Adipocyte (in vitro differentiated cells): ENCODE measurements around the gene MIGA1.
"Not testable (repeated sequence)": the region's sequence is repeated elsewhere in the genome, so short reads cannot be mapped to it uniquely, and the experiment has no call there.

ENCODE experiments used
- DNase-seq: peaks from one replicate; pipeline ENCODE4 v3.0.0-alpha.2; 2015; ENCODE audit warnings: low read depth
- H3K27me3 ChIP-seq: replicated peaks from 2 replicates; pipeline ENCODE4 v1.7.0; 2013; ENCODE audit warnings: mild to moderate bottlenecking, low read length, moderate library complexity; ENCODE audit not compliant: control insufficient read depth, insufficient read depth
- H3K36me3 ChIP-seq: 2 replicates; pipeline ENCODE4 v1.7.0; 2013; ENCODE audit warnings: low read length, mild to moderate bottlenecking, moderate library complexity; ENCODE audit not compliant: control insufficient read depth, insufficient read depth, severe bottlenecking
- H3K4me1 ChIP-seq: 2 replicates; pipeline ENCODE4 v1.7.0; 2013; ENCODE audit warnings: mild to moderate bottlenecking, low read length, moderate library complexity; ENCODE audit not compliant: control insufficient read depth, insufficient read depth
- H3K4me3 ChIP-seq: 2 replicates; pipeline ENCODE4 v1.7.0; 2013; ENCODE audit warnings: mild to moderate bottlenecking, low read length, moderate library complexity
- H3K9ac ChIP-seq: 2 replicates; pipeline ENCODE4 v1.7.0; 2013; ENCODE audit warnings: mild to moderate bottlenecking, low read length, moderate library complexity
- H3K9me3 ChIP-seq: 2 replicates; pipeline ENCODE4 v1.7.0; 2013; ENCODE audit warnings: mild to moderate bottlenecking, low read length, moderate library complexity; ENCODE audit not compliant: control insufficient read depth

The MIGA1 gene

GRCh38 chr1:77759071-77760028 lies 20.1 kb upstream of the MIGA1 start, which contains the start of gene USP33:
TSS of gene USP33 (minus strand) at chr1:77759852. CDS start at chr1:77741697, 18,155 bp downstream.
- H3K9ac ChIP-seq = peak within 1 kb of the TSS; percentile 100
- H3K4me1 ChIP-seq = peaks cover 51% of the 10 kb centered on the region
- no peaks in the 10 kb centered on the region for H3K36me3 ChIP-seq
- H3K4me3 ChIP-seq = peak within 1 kb of the TSS; percentile 100
- no peaks in the 10 kb centered on the region for H3K9me3 ChIP-seq
- peak; percentile 90 for DNase-seq
- no peaks in the 10 kb centered on the region for H3K27me3 ChIP-seq

- H3K36me3 ChIP-seq = no peaks in the 10 kb centered on the region
- DNase-seq = peak; percentile 57
- no peak overlapping the region for H3K9ac ChIP-seq
- H3K9me3 ChIP-seq = no peaks in the 10 kb centered on the region
- peaks cover 24% of the 10 kb centered on the region for H3K4me1 ChIP-seq
- H3K27me3 ChIP-seq = no peaks in the 10 kb centered on the region
- H3K4me3 ChIP-seq = no peak overlapping the region
Measured at GRCh38 chr1:77762072-77762476, 17.4 kb upstream of the MIGA1 start.

DNA sequence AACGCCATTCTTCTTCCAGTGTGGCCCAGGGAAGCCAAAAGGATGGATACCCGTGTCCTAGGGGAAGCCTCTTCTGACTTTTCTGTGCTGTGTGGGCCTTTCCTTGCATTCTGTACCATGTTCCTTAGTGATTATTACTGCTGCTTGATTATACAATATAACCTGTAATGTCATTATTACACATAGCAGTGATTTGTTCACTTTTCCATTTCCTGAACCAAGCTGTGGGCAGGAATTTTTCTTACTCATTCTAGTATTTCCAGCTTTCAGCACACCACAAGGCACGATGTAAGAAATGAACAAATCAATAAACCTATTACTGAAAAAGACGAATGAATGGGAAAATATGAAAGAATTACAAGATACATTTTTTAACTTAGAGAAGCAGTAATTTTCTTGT lies 11.4 kb upstream of the MIGA1 start:
- Histone ChIP-seq H3K9ac (no peak overlapping the region), H3K36me3 (no peaks in the 10 kb centered on the region), H3K27me3 (no peaks in the 10 kb centered on the region), H3K4me1 (peaks cover 3% of the 10 kb centered on the region), H3K4me3 (no peak overlapping the region), H3K9me3 (no peaks in the 10 kb centered on the region)
- no peak for DNase-seq

GRCh38 chr1:77776007-77776700 lies 3.3 kb upstream of the MIGA1 start:
- no peak for DNase-seq
- Histone ChIP-seq H3K4me3 (no peak overlapping the region), H3K27me3 (no peaks in the 10 kb centered on the region), H3K9ac (no peak overlapping the region), H3K36me3 (no peaks in the 10 kb centered on the region), H3K4me1 (peaks cover 7% of the 10 kb centered on the region), H3K9me3 (no peaks in the 10 kb centered on the region)

DNA sequence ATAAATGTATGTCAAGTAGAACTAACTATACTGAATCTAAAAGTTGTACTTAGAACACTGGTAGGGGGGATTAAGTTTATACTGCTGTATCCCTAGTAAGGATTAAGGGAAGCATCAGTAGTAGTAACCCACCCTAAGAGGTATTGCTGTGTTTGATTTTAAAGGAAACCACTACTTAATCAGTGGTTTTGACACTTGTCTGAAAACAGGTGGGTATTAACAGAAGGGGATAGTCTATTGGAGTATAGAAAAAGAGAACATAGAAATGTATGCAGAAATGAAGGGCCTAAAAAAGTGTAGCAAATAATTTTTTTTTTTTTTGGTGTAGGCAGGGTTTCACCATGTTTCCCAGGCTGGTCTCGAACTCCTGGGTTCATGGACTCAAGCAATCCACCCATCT lies 2.2 kb downstream of the MIGA1 start:
- DNase-seq = no peak
- Histone ChIP-seq H3K27me3 (no peaks in the 10 kb centered on the region), H3K4me1 (peaks cover 12% of the 10 kb centered on the region), H3K9ac (no peak overlapping the region), H3K9me3 (no peaks in the 10 kb centered on the region), H3K4me3 (no peak overlapping the region), H3K36me3 (peaks cover 15% of the 10 kb centered on the region)

DNA sequence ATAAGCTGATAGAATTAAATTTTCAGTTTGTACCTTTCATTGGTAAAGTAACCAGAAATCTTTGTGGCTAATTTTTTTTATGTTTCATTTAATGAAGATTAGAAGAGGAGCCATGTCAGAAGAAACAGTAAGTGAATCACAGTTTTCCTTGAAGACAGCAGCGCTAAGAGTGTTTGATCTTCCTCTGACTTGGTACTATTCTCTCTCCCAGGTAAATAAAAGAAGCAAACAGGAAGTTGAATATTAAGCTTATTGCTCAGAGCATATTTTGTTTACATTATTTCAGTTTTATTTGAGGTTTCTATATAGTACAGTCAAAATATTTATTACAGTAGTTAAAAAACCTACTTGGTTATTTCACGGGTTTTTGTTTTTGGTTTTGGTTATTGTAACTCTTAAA lies 3.7 kb downstream of the MIGA1 start:
- no peak for DNase-seq
- Histone ChIP-seq H3K4me3 (no peak overlapping the region), H3K36me3 (peaks cover 21% of the 10 kb centered on the region), H3K9me3 (no peaks in the 10 kb centered on the region), H3K27me3 (no peaks in the 10 kb centered on the region), H3K4me1 (peaks cover 12% of the 10 kb centered on the region), H3K9ac (no peak overlapping the region)

DNA sequence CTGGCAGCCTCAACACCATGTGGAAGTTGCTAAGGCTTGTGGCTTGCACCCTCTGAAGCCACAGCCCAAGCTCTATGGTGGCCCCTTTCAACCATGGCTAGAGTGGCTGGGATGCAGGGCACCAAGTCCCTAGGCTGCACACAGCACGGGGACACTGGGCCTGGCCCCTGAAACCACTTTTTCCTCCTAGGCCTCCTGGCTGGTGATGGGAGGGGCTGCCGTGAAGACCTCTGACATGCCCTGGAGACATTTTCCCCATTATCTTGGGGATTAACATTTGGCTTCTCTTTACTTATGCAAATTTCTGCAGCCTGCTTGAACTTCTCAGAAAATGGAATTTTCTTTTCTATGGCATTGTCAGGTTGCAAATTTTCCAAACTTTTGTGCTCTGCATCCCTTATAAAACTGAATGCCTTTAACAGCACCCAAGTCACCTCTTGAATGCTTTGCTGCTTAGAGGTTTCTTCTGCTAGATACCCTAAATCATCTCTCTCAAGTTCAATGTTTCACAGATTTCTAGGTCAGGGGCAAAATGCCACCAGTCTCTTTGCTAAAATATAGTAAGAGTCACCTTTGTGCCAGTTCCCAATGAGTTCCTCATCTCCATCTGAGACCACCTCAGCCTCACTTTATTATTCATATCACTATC lies 6.8 kb downstream of the MIGA1 start:
- H3K9me3 ChIP-seq, DNase-seq, H3K4me1 ChIP-seq, H3K4me3 ChIP-seq, H3K27me3 ChIP-seq, H3K9ac ChIP-seq: not testable (repeated sequence)
- peaks cover 46% of the 10 kb centered on the region for H3K36me3 ChIP-seq

DNA sequence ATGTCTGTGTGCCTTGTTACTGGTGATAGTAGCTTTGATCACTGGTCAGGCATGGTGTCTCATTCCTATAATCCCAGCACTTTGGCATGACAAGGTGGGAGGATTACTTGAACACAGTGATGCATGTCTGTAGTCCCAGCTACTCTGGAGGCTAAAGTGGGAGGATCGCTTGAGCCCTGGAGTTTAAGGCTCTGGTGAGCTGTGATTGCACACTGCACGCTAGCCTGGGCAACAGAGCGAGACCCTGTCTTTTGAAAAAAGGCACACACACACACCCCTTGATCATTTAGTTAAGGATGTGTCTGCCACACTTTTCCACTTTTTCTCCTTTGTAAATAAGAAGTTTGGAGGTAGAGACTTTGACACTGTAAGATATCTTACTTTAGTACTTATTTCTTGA lies 15.1 kb downstream of the MIGA1 start:
- Histone ChIP-seq H3K4me1 (peaks cover 5% of the 10 kb centered on the region), H3K4me3 (no peak overlapping the region), H3K9ac (no peak overlapping the region), H3K9me3 (no peaks in the 10 kb centered on the region), H3K36me3 (peaks cover 30% of the 10 kb centered on the region), H3K27me3 (no peaks in the 10 kb centered on the region)
- DNase-seq = no peak

DNA sequence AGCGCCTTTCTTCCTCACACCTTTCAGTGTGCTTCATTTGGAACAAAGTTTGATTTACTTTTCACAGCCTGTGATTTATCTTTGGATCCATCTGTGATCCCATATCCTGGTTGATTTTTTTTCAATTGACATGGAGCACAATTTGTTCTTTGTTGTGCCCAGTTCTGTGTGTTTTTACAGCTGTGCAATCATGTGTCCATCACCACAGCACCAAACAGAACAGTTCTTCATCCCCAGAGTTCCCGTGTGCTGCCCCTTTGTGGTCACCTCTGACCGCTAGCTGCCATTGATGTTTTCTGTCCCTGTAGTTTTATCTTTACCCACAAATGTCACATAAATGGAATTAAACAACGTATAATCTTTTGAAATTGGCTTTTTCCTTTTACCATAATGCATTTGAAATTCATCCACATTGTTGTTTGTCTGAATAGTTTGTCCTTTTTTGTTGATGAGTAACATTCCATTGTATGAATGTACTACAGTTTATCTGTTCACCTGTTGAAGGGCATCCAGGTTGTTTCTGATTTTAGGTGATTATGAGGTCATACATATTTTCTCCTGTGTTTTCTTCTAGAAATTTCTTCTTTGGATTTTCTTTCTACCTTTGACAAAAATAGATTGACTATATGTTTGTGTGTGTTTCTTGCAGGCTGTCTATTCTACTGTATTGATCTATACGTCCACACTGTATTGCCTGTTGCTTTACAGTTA lies 17.4 kb downstream of the MIGA1 start:
- H3K36me3 ChIP-seq = peaks cover 20% of the 10 kb centered on the region
- no peaks in the 10 kb centered on the region for H3K9me3 ChIP-seq
- DNase-seq = no peak
- H3K4me1 ChIP-seq = peaks cover 5% of the 10 kb centered on the region
- no peak overlapping the region for H3K4me3 ChIP-seq
- H3K27me3 ChIP-seq = no peaks in the 10 kb centered on the region
- H3K9ac ChIP-seq = no peak overlapping the region

- H3K36me3 ChIP-seq = peaks cover 27% of the 10 kb centered on the region
- no peak for DNase-seq
- H3K4me1 ChIP-seq = no peaks in the 10 kb centered on the region
- H3K9ac ChIP-seq = no peak overlapping the region
- no peak overlapping the region for H3K4me3 ChIP-seq
- H3K27me3 ChIP-seq = no peaks in the 10 kb centered on the region
- no peaks in the 10 kb centered on the region for H3K9me3 ChIP-seq
Measured at GRCh38 chr1:77797991-77798390, 18.5 kb downstream of the MIGA1 start.
